Skeletal muscle satellite cell (primary cell): ENCODE measurements around the gene ADAM12. TPM values are rescaled to one million over a fixed set of nuclear protein-coding genes. Genes with fewer than 3 reads are reported as not detected.

ENCODE experiments used
- small RNA-seq: library from RNA; depleted of rRNA; stranded (forward); fragments of <200 nt; gene quantifications from one replicate; pipeline ENCODE3, GENCODE V24; 2012

Gene ADAM12

Small RNAs within 50 kb of the gene (small RNA-seq; reads per million reads assigned to genes)
- not detected for gene RNA5SP328
